HepG2 (cell line): ENCODE results near the gene SLC35B2. TPM values are rescaled to one million over a fixed set of nuclear protein-coding genes. Genes with fewer than 3 reads are reported as not detected.
A peak's percentile ranks its signal among the peaks of the same experiment; 100 is the strongest.

ENCODE experiments used
- ATF1 ChIP-seq: IDR thresholded peaks from 2 replicates; pipeline ENCODE4 v1.6.1; 2016; ENCODE audit warnings: mild to moderate bottlenecking, control low read depth
- FLYWCH1 ChIP-seq: sonication (generic); formaldehyde crosslinking; IDR thresholded peaks from 2 replicates; pipeline ENCODE4 v1.8.1; 2023; ENCODE audit warnings: mild to moderate bottlenecking, missing genetic modification reagents
- FOSL2 ChIP-seq: sonication (generic); formaldehyde crosslinking; IDR thresholded peaks from 2 replicates; pipeline ENCODE4 v1.4.0; 2020; ENCODE audit warnings: missing genetic modification reagents
- FOXK1 ChIP-seq: sonication (generic); formaldehyde crosslinking; IDR thresholded peaks from 2 replicates; pipeline ENCODE4 v1.4.0; 2020; ENCODE audit warnings: low read depth, missing genetic modification reagents, borderline replicate concordance
- HNRNPK ChIP-seq: fragments of 200-400 bp; formaldehyde crosslinking; IDR thresholded peaks from 2 replicates; pipeline ENCODE4 v1.6.1; 2018; ENCODE audit warnings: low read length, low read depth, moderate library complexity, mild to moderate bottlenecking; ENCODE audit not compliant: poor library complexity, severe bottlenecking
- KLF16 ChIP-seq, 2 experiments: sonication (generic) in 1 of 2; formaldehyde crosslinking in 1 of 2; IDR thresholded peaks; 2 replicates each; pipeline versions ENCODE4 v1.6.1 to v1.8.0; 2016 to 2023; ENCODE audit warnings: missing genetic modification reagents in 2 of 2, missing compliant biosample characterization in 1 of 2
- KLF9 ChIP-seq: IDR thresholded peaks from 2 replicates; pipeline ENCODE4 v1.6.1; 2016; ENCODE audit warnings: low read depth
- MAZ ChIP-seq, 2 experiments: sonication (generic) in 1 of 2; formaldehyde crosslinking in 1 of 2; IDR thresholded peaks; 2 replicates each; pipeline versions ENCODE4 v1.5.0 to v1.6.1; 2012 to 2020; ENCODE audit warnings: low read depth in 2 of 2, mild to moderate bottlenecking in 2 of 2, borderline replicate concordance in 1 of 2, improper control_type of control experiment in 1 of 2, low read length in 1 of 2, missing genetic modification reagents in 1 of 2, moderate library complexity in 1 of 2
- NRL ChIP-seq: sonication (generic); formaldehyde crosslinking; IDR thresholded peaks from 2 replicates; pipeline ENCODE4 v1.5.0; 2020; ENCODE audit warnings: missing genetic modification reagents, mild to moderate bottlenecking, moderate library complexity, borderline replicate concordance
- SMAD3 ChIP-seq: sonication (generic); formaldehyde crosslinking; IDR thresholded peaks from 2 replicates; pipeline ENCODE4 v1.4.0; 2020; ENCODE audit warnings: missing genetic modification reagents
- SMAD9 ChIP-seq: sonication (generic); formaldehyde crosslinking; IDR thresholded peaks from 2 replicates; pipeline ENCODE4 v1.5.1; 2020; ENCODE audit warnings: mild to moderate bottlenecking, missing genetic modification reagents
- TARDBP ChIP-seq: sonication (generic); formaldehyde crosslinking; IDR thresholded peaks from 2 replicates; pipeline ENCODE4 v1.8.0; 2022; ENCODE audit warnings: mild to moderate bottlenecking, missing genetic modification reagents
- TBX3 ChIP-seq: fragments of 450-650 bp; IDR thresholded peaks from 2 replicates; pipeline ENCODE4 v1.6.1; 2017; ENCODE audit warnings: antibody characterized with exemption, mild to moderate bottlenecking, inconsistent platforms, borderline replicate concordance
- ZFP62 ChIP-seq: sonication (generic); formaldehyde crosslinking; IDR thresholded peaks from 2 replicates; pipeline ENCODE4 v1.4.0; 2020; ENCODE audit warnings: missing genetic modification reagents
- ZNF225 ChIP-seq: sonication (generic); formaldehyde crosslinking; IDR thresholded peaks from 2 replicates; pipeline ENCODE4 v1.4.0; 2020; ENCODE audit warnings: mild to moderate bottlenecking, missing genetic modification reagents
- ZNF296 ChIP-seq: sonication (generic); formaldehyde crosslinking; conservative IDR thresholded peaks from 2 replicates; pipeline ENCODE4 v1.5.0; 2020; ENCODE audit warnings: mild to moderate bottlenecking, missing genetic modification reagents
- ZNF354B ChIP-seq: sonication (generic); formaldehyde crosslinking; IDR thresholded peaks from 2 replicates; pipeline ENCODE4 v1.8.0; 2022; ENCODE audit warnings: mild to moderate bottlenecking, missing genetic modification reagents
- ZNF563 ChIP-seq: sonication (generic); formaldehyde crosslinking; IDR thresholded peaks from 2 replicates; pipeline ENCODE4 v1.8.0; 2022; ENCODE audit warnings: mild to moderate bottlenecking, moderate library complexity, missing genetic modification reagents
- ZNF780A ChIP-seq: sonication (generic); formaldehyde crosslinking; IDR thresholded peaks from 2 replicates; pipeline ENCODE4 v1.8.0; 2022; ENCODE audit warnings: mild to moderate bottlenecking, missing genetic modification reagents, moderate library complexity
- polyA plus RNA-seq, 8 experiments: library from polyadenylated mRNA; depleted of rRNA in 3 of 8; stranded (reverse) in 7 of 8; unstranded in 1 of 8; fragments of >200 nt; fragmentation: Illumina TruSeq in 4 of 8; extraction: Trizol in 4 of 8; gene quantifications; 2 replicates each; pipeline versions ENCODE4 v1.2.1 to v1.2.3, GENCODE V29; 2011 to 2016; ENCODE audit warnings: low read depth in 4 of 8, missing spikeins in 1 of 8, mixed read lengths in 1 of 8; ENCODE audit not compliant: insufficient read depth in 1 of 8
- total RNA-seq, 5 experiments: library from RNA; depleted of rRNA; stranded (reverse); fragments of >200 nt; fragmentation: Illumina TruSeq; extraction: Trizol; gene quantifications; 2 replicates each; pipeline ENCODE4 v1.2.3, GENCODE V29; 2016; ENCODE audit warnings: low read depth in 1 of 5
- TF ChIP-seq, protein P1 (sequence below): sonication (generic); formaldehyde crosslinking; IDR thresholded peaks from 2 replicates; pipeline ENCODE4 v1.4.0; 2020; ENCODE audit warnings: missing genetic modification reagents
- TF ChIP-seq, protein P2 (sequence below): sonication (generic); formaldehyde crosslinking; IDR thresholded peaks from 2 replicates; pipeline ENCODE4 v1.4.0; 2020; ENCODE audit warnings: mild to moderate bottlenecking, missing genetic modification reagents
- TF ChIP-seq, protein P3 (sequence below): sonication (generic); formaldehyde crosslinking; IDR thresholded peaks from 2 replicates; pipeline ENCODE4 v1.4.0; 2020; ENCODE audit warnings: mild to moderate bottlenecking, low read depth, missing genetic modification reagents

The SLC35B2 gene
- total and polyA plus RNA-seq, 2 of the 13 experiments (the other 11 are each of a cell fraction or from before 2014, with no cell fraction given) = 61.1 to 148 TPM

DNA sequence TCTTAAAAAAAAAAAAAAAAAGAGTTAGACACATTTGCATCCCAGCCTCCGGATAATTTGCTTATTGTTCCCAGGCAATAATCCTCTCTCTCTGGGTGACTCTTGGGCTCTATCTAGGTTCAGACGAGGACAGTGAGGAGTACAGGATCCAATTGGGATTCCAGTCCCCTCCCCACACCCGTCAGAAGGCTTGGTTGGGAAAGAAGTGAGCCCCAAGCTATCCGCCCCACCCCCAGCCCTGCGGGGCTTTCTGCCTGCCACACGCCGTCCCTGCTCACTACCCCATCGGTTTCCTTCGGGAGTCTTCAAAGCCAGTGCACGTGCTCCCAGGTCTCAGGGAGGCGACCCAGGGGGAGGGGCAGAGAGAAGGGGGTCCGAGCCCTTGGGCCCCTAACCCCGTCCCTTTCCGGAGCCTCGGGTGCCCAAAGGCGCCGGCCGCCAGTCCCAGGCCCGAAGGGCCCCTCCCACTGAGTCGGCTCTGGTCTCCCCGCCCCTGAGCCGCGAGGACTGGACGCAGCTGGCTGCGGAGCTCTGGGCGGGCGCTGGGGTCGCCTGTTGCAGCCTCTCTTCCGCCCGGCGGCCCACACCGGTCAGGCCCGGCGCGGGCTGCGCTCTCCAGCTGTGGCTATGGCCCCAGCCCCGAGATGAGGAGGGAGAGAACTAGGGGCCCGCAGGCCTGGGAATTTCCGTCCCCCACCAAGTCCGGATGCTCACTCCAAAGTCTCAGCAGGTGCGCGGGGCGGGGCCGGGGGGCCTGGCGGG is 38.1 kb downstream of the SLC35B2 start (continued):
- TF ChIP-seq, protein P1, sequence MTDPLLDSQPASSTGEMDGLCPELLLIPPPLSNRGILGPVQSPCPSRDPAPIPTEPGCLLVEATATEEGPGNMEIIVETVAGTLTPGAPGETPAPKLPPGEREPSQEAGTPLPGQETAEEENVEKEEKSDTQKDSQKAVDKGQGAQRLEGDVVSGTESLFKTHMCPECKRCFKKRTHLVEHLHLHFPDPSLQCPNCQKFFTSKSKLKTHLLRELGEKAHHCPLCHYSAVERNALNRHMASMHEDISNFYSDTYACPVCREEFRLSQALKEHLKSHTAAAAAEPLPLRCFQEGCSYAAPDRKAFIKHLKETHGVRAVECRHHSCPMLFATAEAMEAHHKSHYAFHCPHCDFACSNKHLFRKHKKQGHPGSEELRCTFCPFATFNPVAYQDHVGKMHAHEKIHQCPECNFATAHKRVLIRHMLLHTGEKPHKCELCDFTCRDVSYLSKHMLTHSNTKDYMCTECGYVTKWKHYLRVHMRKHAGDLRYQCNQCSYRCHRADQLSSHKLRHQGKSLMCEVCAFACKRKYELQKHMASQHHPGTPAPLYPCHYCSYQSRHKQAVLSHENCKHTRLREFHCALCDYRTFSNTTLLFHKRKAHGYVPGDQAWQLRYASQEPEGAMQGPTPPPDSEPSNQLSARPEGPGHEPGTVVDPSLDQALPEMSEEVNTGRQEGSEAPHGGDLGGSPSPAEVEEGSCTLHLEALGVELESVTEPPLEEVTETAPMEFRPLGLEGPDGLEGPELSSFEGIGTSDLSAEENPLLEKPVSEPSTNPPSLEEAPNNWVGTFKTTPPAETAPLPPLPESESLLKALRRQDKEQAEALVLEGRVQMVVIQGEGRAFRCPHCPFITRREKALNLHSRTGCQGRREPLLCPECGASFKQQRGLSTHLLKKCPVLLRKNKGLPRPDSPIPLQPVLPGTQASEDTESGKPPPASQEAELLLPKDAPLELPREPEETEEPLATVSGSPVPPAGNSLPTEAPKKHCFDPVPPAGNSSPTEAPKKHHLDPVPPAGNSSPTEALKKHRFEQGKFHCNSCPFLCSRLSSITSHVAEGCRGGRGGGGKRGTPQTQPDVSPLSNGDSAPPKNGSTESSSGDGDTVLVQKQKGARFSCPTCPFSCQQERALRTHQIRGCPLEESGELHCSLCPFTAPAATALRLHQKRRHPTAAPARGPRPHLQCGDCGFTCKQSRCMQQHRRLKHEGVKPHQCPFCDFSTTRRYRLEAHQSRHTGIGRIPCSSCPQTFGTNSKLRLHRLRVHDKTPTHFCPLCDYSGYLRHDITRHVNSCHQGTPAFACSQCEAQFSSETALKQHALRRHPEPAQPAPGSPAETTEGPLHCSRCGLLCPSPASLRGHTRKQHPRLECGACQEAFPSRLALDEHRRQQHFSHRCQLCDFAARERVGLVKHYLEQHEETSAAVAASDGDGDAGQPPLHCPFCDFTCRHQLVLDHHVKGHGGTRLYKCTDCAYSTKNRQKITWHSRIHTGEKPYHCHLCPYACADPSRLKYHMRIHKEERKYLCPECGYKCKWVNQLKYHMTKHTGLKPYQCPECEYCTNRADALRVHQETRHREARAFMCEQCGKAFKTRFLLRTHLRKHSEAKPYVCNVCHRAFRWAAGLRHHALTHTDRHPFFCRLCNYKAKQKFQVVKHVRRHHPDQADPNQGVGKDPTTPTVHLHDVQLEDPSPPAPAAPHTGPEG (CRISPR knock-in tag) = peak; percentile 79
- TF ChIP-seq ATF1 = no peak
- TF ChIP-seq TARDBP (CRISPR knock-in tag) = no peak
- no peak for TF ChIP-seq TBX3
- TF ChIP-seq ZNF780A (CRISPR knock-in tag) = no peak
- peak; percentile 51; the same call in 1 of the 2 replicates for TF ChIP-seq FOSL2 (CRISPR knock-in tag)
- 0 out of 2 replicates have a peak, but pooled peaks have one; percentile 68 for TF ChIP-seq ZFP62 (CRISPR knock-in tag)
- TF ChIP-seq, protein P2, sequence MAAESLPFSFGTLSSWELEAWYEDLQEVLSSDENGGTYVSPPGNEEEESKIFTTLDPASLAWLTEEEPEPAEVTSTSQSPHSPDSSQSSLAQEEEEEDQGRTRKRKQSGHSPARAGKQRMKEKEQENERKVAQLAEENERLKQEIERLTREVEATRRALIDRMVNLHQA = no peak
- TF ChIP-seq SMAD3 (CRISPR knock-in tag) = no peak; the same call in 1 of the 2 replicates
- TF ChIP-seq FOXK1 (CRISPR knock-in tag) = 0 out of 2 replicates have a peak, but pooled peaks have one; percentile 34
- TF ChIP-seq ZNF225 = peak; percentile 81
- TF ChIP-seq KLF9 (CRISPR knock-in tag) = peak; percentile 33; the same call in 1 of the 2 replicates
- peak; percentile 86 for TF ChIP-seq HNRNPK
- TF ChIP-seq SMAD9 = 0 out of 2 replicates have a peak, but pooled peaks have one; percentile 70
- no peak for TF ChIP-seq ZNF354B (CRISPR knock-in tag)
- TF ChIP-seq ZNF296 (CRISPR knock-in tag) = no peak
- peak; percentile 95 for TF ChIP-seq NRL (CRISPR knock-in tag)
- TF ChIP-seq, protein P3, sequence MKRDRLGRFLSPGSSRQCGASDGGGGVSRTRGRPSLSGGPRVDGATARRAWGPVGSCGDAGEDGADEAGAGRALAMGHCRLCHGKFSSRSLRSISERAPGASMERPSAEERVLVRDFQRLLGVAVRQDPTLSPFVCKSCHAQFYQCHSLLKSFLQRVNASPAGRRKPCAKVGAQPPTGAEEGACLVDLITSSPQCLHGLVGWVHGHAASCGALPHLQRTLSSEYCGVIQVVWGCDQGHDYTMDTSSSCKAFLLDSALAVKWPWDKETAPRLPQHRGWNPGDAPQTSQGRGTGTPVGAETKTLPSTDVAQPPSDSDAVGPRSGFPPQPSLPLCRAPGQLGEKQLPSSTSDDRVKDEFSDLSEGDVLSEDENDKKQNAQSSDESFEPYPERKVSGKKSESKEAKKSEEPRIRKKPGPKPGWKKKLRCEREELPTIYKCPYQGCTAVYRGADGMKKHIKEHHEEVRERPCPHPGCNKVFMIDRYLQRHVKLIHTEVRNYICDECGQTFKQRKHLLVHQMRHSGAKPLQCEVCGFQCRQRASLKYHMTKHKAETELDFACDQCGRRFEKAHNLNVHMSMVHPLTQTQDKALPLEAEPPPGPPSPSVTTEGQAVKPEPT (CRISPR knock-in tag) = peak; percentile 88; the same call in 1 of the 2 replicates
- no peak for TF ChIP-seq ZNF563 (CRISPR knock-in tag)
- TF ChIP-seq MAZ (IDR thresholded peaks at IDR 0.05; ENCODE audit: borderline replicate concordance, low read depth, low read length) = no peak
- TF ChIP-seq MAZ (CRISPR knock-in tag; IDR thresholded peaks at IDR 0.05; ENCODE audit: low read depth) = peak; percentile 46; the same call in 1 of the 2 replicates
- TF ChIP-seq KLF16 (CRISPR knock-in tag; IDR thresholded peaks at IDR 0.05) = peak in 1 of 2 experiments; percentile 90; a peak in 2 of 4 replicates
- no peak for TF ChIP-seq FLYWCH1
